HEK293 (cell line): Measurements from ENCODE around the gene FIGN.

Experiments
- CTCF ChIA-PET: fragments of 350-600 bp; formaldehyde crosslinking; extraction: SDS; loops from one replicate; lab custom pipeline; 2021; ENCODE audit warnings: antibody characterized with exemption; lab: Yijun Ruan, JAX
- POLR2A ChIA-PET: fragments of 300-600 bp; formaldehyde crosslinking; extraction: SDS; loops from one replicate; lab custom pipeline; 2020; ENCODE audit warnings: antibody characterized with exemption, inconsistent platforms; lab: Yijun Ruan, JAX
- H3K27ac ChIP-seq: fragments of 200-500 bp; sonication (Bioruptor generic); 2 replicates; pipeline ENCODE4 v1.5.1; 2014; ENCODE audit warnings: low read depth, low read length, control low read depth, inconsistent platforms; ENCODE audit errors: extremely low read depth
- H3K36me3 ChIP-seq, 2 experiments: fragments of 200-500 bp in 1 of 2; sonication (Bioruptor generic) in 1 of 2; 1 replicate in 1 of 2; 2 replicates in 1 of 2; pipeline ENCODE4 v1.5.1; 2014 to 2017; ENCODE audit warnings: inconsistent platforms in 2 of 2, low read length in 2 of 2; ENCODE audit not compliant: control insufficient read depth in 2 of 2, insufficient read depth in 1 of 2
- H3K4me1 ChIP-seq: fragments of 200-500 bp; sonication (Bioruptor generic); 2 replicates; pipeline ENCODE4 v1.5.1; 2014; ENCODE audit warnings: mild to moderate bottlenecking, low read length, inconsistent platforms; ENCODE audit not compliant: control insufficient read depth, insufficient read depth
- H3K4me3 ChIP-seq: 2 replicates; pipeline ENCODE4 v1.5.1; 2011; ENCODE audit warnings: low read depth, mild to moderate bottlenecking, control low read depth, low read length, moderate library complexity
- H3K9me3 ChIP-seq: fragments of 200-500 bp; sonication (Bioruptor generic); 2 replicates; pipeline ENCODE4 v1.5.1; 2014; ENCODE audit warnings: low read depth, low read length, inconsistent platforms; ENCODE audit not compliant: control insufficient read depth, insufficient read depth
- ATF2 ChIP-seq: fragments of 450-650 bp; formaldehyde crosslinking; IDR thresholded peaks from 2 replicates; pipeline ENCODE4 v1.5.1; 2016; ENCODE audit warnings: missing biosample characterization, missing genetic modification characterization, low read depth
- HIC1 ChIP-seq: fragments of 450-650 bp; formaldehyde crosslinking; IDR thresholded peaks from 2 replicates; pipeline ENCODE4 v1.5.1; 2016; ENCODE audit warnings: missing biosample characterization, missing genetic modification characterization
- KLF16 ChIP-seq: fragments of 450-650 bp; formaldehyde crosslinking; IDR thresholded peaks from 2 replicates; pipeline ENCODE4 v1.5.1; 2017; ENCODE audit warnings: missing biosample characterization, missing genetic modification characterization
- KLF17 ChIP-seq: fragments of 450-650 bp; formaldehyde crosslinking; IDR thresholded peaks from 2 replicates; pipeline ENCODE4 v1.5.1; 2016; ENCODE audit warnings: missing biosample characterization, missing genetic modification characterization
- SALL2 ChIP-seq: fragments of 450-650 bp; formaldehyde crosslinking; IDR thresholded peaks from 2 replicates; pipeline ENCODE4 v1.5.0; 2017; ENCODE audit warnings: missing biosample characterization, mild to moderate bottlenecking, missing genetic modification characterization, borderline replicate concordance
- ZBTB10 ChIP-seq: fragments of 450-650 bp; formaldehyde crosslinking; IDR thresholded peaks from 2 replicates; pipeline ENCODE4 v1.5.1; 2016; ENCODE audit warnings: missing biosample characterization, missing genetic modification characterization
- ZBTB6 ChIP-seq: fragments of 450-650 bp; formaldehyde crosslinking; IDR thresholded peaks from 2 replicates; pipeline ENCODE4 v1.5.1; 2017; ENCODE audit warnings: missing biosample characterization, missing genetic modification characterization
- ZFHX2 ChIP-seq: fragments of 450-650 bp; formaldehyde crosslinking; conservative IDR thresholded peaks from 2 replicates; pipeline ENCODE4 v1.5.1; 2016; ENCODE audit warnings: missing biosample characterization, missing genetic modification characterization
- ZNF121 ChIP-seq: fragments of 450-650 bp; formaldehyde crosslinking; IDR thresholded peaks from 2 replicates; pipeline ENCODE4 v1.5.1; 2016; ENCODE audit warnings: missing biosample characterization, missing genetic modification characterization
- ZNF311 ChIP-seq: fragments of 450-650 bp; formaldehyde crosslinking; IDR thresholded peaks from 2 replicates; pipeline ENCODE4 v1.5.1; 2017; ENCODE audit warnings: missing biosample characterization, missing genetic modification characterization, borderline replicate concordance
- ZNF394 ChIP-seq: fragments of 450-650 bp; formaldehyde crosslinking; IDR thresholded peaks from 2 replicates; pipeline ENCODE4 v1.5.1; 2016; ENCODE audit warnings: missing biosample characterization, missing genetic modification characterization, mild to moderate bottlenecking, moderate library complexity, borderline replicate concordance
- ZNF404 ChIP-seq: fragments of 450-650 bp; formaldehyde crosslinking; IDR thresholded peaks from 2 replicates; pipeline ENCODE4 v1.5.1; 2017; ENCODE audit warnings: missing biosample characterization, missing genetic modification characterization
- ZNF48 ChIP-seq: fragments of 450-650 bp; formaldehyde crosslinking; IDR thresholded peaks from 2 replicates; pipeline ENCODE4 v1.5.1; 2016; ENCODE audit warnings: missing biosample characterization, missing genetic modification characterization
- ZNF629 ChIP-seq: fragments of 450-650 bp; formaldehyde crosslinking; IDR thresholded peaks from 2 replicates; pipeline ENCODE4 v1.5.1; 2017; ENCODE audit warnings: missing biosample characterization, missing genetic modification characterization
- ZNF645 ChIP-seq: fragments of 450-650 bp; formaldehyde crosslinking; IDR thresholded peaks from 2 replicates; pipeline ENCODE4; 2016; ENCODE audit warnings: missing biosample characterization, missing genetic modification characterization
- ZNF658 ChIP-seq: fragments of 450-650 bp; formaldehyde crosslinking; IDR thresholded peaks from 2 replicates; pipeline ENCODE4; 2016; ENCODE audit warnings: missing biosample characterization, missing genetic modification characterization
- ZNF660 ChIP-seq: fragments of 450-650 bp; IDR thresholded peaks from 2 replicates; pipeline ENCODE4 v1.5.1; 2018; ENCODE audit warnings: missing biosample characterization, mild to moderate bottlenecking, missing genetic modification characterization
- ZNF670 ChIP-seq: fragments of 450-650 bp; formaldehyde crosslinking; IDR thresholded peaks from 2 replicates; pipeline ENCODE4 v1.5.1; 2016; ENCODE audit warnings: missing biosample characterization, missing genetic modification characterization, low read depth
- ZNF776 ChIP-seq: fragments of 450-650 bp; formaldehyde crosslinking; IDR thresholded peaks from 2 replicates; pipeline ENCODE4 v1.5.0; 2017; ENCODE audit warnings: missing biosample characterization, missing genetic modification characterization, borderline replicate concordance
- TF ChIP-seq, protein P1 (sequence below): fragments of 450-650 bp; formaldehyde crosslinking; optimal IDR thresholded peaks from 2 replicates; pipeline ENCODE3; 2016; ENCODE audit warnings: missing biosample characterization, mild to moderate bottlenecking, missing genetic modification characterization

Gene FIGN, protein sequence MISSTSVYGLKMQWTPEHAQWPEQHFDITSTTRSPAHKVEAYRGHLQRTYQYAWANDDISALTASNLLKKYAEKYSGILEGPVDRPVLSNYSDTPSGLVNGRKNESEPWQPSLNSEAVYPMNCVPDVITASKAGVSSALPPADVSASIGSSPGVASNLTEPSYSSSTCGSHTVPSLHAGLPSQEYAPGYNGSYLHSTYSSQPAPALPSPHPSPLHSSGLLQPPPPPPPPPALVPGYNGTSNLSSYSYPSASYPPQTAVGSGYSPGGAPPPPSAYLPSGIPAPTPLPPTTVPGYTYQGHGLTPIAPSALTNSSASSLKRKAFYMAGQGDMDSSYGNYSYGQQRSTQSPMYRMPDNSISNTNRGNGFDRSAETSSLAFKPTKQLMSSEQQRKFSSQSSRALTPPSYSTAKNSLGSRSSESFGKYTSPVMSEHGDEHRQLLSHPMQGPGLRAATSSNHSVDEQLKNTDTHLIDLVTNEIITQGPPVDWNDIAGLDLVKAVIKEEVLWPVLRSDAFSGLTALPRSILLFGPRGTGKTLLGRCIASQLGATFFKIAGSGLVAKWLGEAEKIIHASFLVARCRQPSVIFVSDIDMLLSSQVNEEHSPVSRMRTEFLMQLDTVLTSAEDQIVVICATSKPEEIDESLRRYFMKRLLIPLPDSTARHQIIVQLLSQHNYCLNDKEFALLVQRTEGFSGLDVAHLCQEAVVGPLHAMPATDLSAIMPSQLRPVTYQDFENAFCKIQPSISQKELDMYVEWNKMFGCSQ

GRCh38 chr2:163735685-163736432 lies at the start of gene FIGN:
TSS of gene FIGN (minus strand) at chr2:163736008. CDS start at chr2:163734927, 1,081 bp downstream.
- ChIA-PET CTCF (interaction anchor here (0.5 to 1.1 kb wide), 5 partner anchors 39 to 580 kb away, joined by 3 to 5 read pairs (median 3); no protein-coding TSS in a partner anchor), POLR2A (interaction anchor here (0.7 to 1.6 kb wide), 7 partner anchors 8 to 390 kb away, joined by 3 to 5 read pairs (median 3); no protein-coding TSS in a partner anchor)
- Histone ChIP-seq H3K27ac (peak within 1 kb of the TSS; percentile 87), H3K9me3 (no peaks in the 10 kb centered on the region), H3K36me3 (no peaks in the 10 kb centered on the region), H3K4me1 (peaks cover 12% of the 10 kb centered on the region), H3K4me3 (peak within 1 kb of the TSS; percentile 86)
- TF ChIP-seq ZNF394 (tag by site-specific recombination) = no peak
- TF ChIP-seq ZNF645 (tag by site-specific recombination) = no peak
- TF ChIP-seq ZNF658 = no peak
- no peak for TF ChIP-seq ZNF121 (tag by site-specific recombination)
- TF ChIP-seq ZNF776 (tag by site-specific recombination) = no peak
- no peak for TF ChIP-seq ZNF48
- TF ChIP-seq SALL2 (tag by site-specific recombination) = no peak
- TF ChIP-seq, protein P1, sequence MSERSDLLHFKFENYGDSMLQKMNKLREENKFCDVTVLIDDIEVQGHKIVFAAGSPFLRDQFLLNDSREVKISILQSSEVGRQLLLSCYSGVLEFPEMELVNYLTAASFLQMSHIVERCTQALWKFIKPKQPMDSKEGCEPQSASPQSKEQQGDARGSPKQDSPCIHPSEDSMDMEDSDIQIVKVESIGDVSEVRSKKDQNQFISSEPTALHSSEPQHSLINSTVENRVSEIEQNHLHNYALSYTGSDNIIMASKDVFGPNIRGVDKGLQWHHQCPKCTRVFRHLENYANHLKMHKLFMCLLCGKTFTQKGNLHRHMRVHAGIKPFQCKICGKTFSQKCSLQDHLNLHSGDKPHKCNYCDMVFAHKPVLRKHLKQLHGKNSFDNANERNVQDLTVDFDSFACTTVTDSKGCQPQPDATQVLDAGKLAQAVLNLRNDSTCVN (tag by site-specific recombination) = no peak
- TF ChIP-seq ZFHX2 (tag by site-specific recombination) = no peak
- TF ChIP-seq ZNF629 (tag by site-specific recombination) = no peak
- no peak for TF ChIP-seq ZNF404 (tag by site-specific recombination)
- TF ChIP-seq ATF2 (tag by site-specific recombination) = no peak
- TF ChIP-seq ZBTB6 (tag by site-specific recombination) = peak; percentile 79
- no peak for TF ChIP-seq HIC1
- TF ChIP-seq ZNF660 (tag by site-specific recombination) = no peak
- no peak for TF ChIP-seq KLF17
- no peak for TF ChIP-seq ZBTB10 (tag by site-specific recombination)
- no peak for TF ChIP-seq ZNF311 (tag by site-specific recombination)
- no peak for TF ChIP-seq ZNF670 (tag by site-specific recombination)
- no peak for TF ChIP-seq KLF16 (tag by site-specific recombination)
